H1 (cell line): ENCODE results near the gene BCAS3.

Experiments used
- CBX5 ChIP-seq: fragments of 300-800, 300-1000 bp; sonication (generic); IDR thresholded peaks from 2 replicates; pipeline ENCODE4 v1.7.1; 2016; ENCODE audit warnings: antibody characterized with exemption, low read length, low read depth
- CTCF ChIP-seq, 3 experiments: IDR thresholded peaks; 1 replicate in 2 of 3; 2 replicates in 1 of 3; pipeline versions ENCODE4 v1.5.1 to v1.6.1; 2011; ENCODE audit warnings: low read length in 3 of 3, mild to moderate bottlenecking in 3 of 3, inconsistent platforms in 2 of 3, low read depth in 1 of 3, moderate library complexity in 1 of 3; ENCODE audit not compliant: insufficient read depth in 1 of 3; ENCODE audit errors: control extremely low read depth in 1 of 3
- EP300 ChIP-seq, 2 experiments: IDR thresholded peaks; 1 replicate in 1 of 2; 2 replicates in 1 of 2; pipeline ENCODE4 v1.6.1; 2011 to 2012; ENCODE audit warnings: low read depth in 2 of 2, low read length in 2 of 2, mild to moderate bottlenecking in 2 of 2, borderline replicate concordance in 1 of 2, inconsistent platforms in 1 of 2, moderate library complexity in 1 of 2
- POLR2A ChIP-seq, 2 experiments: IDR thresholded peaks; 1 replicate in 1 of 2; 2 replicates in 1 of 2; pipeline ENCODE4 v1.6.1; 2011; ENCODE audit warnings: low read depth in 2 of 2, low read length in 2 of 2, mild to moderate bottlenecking in 2 of 2; ENCODE audit errors: control extremely low read depth in 1 of 2
- POLR2AphosphoS5 ChIP-seq: IDR thresholded peaks from 2 replicates; pipeline ENCODE4 v1.6.1; 2011; ENCODE audit warnings: low read depth, low read length
- RAD21 ChIP-seq, 2 experiments: IDR thresholded peaks in 1 of 2; conservative IDR thresholded peaks in 1 of 2; 2 replicates each; pipeline ENCODE4 v1.6.1; 2011; ENCODE audit warnings: low read depth in 2 of 2, low read length in 2 of 2, improper control_type of control experiment in 1 of 2, inconsistent platforms in 1 of 2, mild to moderate bottlenecking in 1 of 2, moderate library complexity in 1 of 2
- RFX5 ChIP-seq: IDR thresholded peaks from 2 replicates; pipeline ENCODE4 v1.6.1; 2011; ENCODE audit warnings: low read depth, low read length, improper control_type of control experiment, borderline replicate concordance
- SP2 ChIP-seq: IDR thresholded peaks from 2 replicates; pipeline ENCODE4 v1.6.1; 2012; ENCODE audit warnings: mild to moderate bottlenecking, low read length, inconsistent platforms
- TEAD4 ChIP-seq: IDR thresholded peaks from 2 replicates; pipeline ENCODE4 v1.6.1; 2012; ENCODE audit warnings: low read depth, low read length, inconsistent platforms, mixed read lengths

- TF ChIP-seq POLR2A (IDR thresholded peaks at IDR 0.05; ENCODE audit: control extremely low read depth in 1 of 2, low read depth in 2 of 2, low read length in 2 of 2) (no peak), TEAD4 (no peak), CTCF (IDR thresholded peaks at IDR 0.05; ENCODE audit: control extremely low read depth in 1 of 3, insufficient read depth in 1 of 3, low read depth in 1 of 3, low read length in 3 of 3) (no peak), EP300 (IDR thresholded peaks at IDR 0.05; ENCODE audit: borderline replicate concordance in 1 of 2, low read depth in 2 of 2, low read length in 2 of 2) (no peak), RAD21 (IDR thresholded peaks at IDR 0.05 in 1 of 2, conservative IDR thresholded peaks at IDR 0.05 in 1 of 2; ENCODE audit: low read depth in 2 of 2, low read length in 2 of 2) (no peak), SP2 (no peak), POLR2AphosphoS5 (no peak), CBX5 (no peak), RFX5 (no peak)
Measured at GRCh38 chr17:61253937-61254574, 576.4 kb downstream of the BCAS3 start.
